Vagina (tissue), 2 donors: ENCODE measurements around the gene LCN15.

Experiments used
- POLR2AphosphoS5 ChIP-seq, 2 donors: sonication (generic); formaldehyde crosslinking; IDR thresholded peaks; one replicate each; pipeline ENCODE4 v1.9.0; 2017; ENCODE audit warnings: antibody characterized with exemption in 2 of 2, mild to moderate bottlenecking in 2 of 2, low read depth in 1 of 2; ENCODE audit not compliant: insufficient read depth in 1 of 2
- TF ChIP-seq, protein P1 (sequence below), 3 experiments: fragments of 450-650 bp in 2 of 3; fragments of 200-600 bp in 1 of 3; sonication (generic) in 1 of 3; IDR thresholded peaks; one replicate each; pipeline ENCODE4 v1.5.1; 2017 to 2019; ENCODE audit warnings: antibody characterized with exemption in 3 of 3, mild to moderate bottlenecking in 2 of 3, moderate library complexity in 2 of 3

DNA sequence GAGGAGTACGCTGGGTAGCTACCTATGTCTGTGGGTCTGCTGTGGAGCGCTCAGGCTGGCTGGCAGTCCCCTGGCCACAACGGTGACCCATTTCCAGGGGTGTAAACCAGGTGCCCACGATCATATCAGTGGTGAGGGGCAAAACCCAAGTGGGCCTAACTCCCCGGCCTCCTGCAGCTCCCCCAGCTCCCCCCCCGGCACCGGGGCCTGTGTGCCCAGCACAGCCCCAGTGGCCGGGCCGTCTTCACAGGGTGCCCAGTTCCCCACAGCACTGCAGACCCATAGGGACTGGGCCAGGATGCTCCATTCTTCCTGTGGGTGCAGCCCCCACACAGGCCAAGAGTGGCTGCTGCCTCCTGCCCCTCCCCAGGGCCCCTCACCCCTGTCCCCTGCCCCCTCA, 5.3 kb downstream of the LCN15 start:
- TF ChIP-seq, protein P1, sequence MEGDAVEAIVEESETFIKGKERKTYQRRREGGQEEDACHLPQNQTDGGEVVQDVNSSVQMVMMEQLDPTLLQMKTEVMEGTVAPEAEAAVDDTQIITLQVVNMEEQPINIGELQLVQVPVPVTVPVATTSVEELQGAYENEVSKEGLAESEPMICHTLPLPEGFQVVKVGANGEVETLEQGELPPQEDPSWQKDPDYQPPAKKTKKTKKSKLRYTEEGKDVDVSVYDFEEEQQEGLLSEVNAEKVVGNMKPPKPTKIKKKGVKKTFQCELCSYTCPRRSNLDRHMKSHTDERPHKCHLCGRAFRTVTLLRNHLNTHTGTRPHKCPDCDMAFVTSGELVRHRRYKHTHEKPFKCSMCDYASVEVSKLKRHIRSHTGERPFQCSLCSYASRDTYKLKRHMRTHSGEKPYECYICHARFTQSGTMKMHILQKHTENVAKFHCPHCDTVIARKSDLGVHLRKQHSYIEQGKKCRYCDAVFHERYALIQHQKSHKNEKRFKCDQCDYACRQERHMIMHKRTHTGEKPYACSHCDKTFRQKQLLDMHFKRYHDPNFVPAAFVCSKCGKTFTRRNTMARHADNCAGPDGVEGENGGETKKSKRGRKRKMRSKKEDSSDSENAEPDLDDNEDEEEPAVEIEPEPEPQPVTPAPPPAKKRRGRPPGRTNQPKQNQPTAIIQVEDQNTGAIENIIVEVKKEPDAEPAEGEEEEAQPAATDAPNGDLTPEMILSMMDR (IDR thresholded peaks at IDR 0.05): no peak
- no peak for TF ChIP-seq POLR2AphosphoS5 (IDR thresholded peaks at IDR 0.05; ENCODE audit: insufficient read depth in 1 of 2, low read depth in 1 of 2)
